Caco-2 (cell line): ENCODE measurements around the gene CTF1. TPM values are rescaled to one million over a fixed set of nuclear protein-coding genes. Genes with fewer than 3 reads are reported as not detected.

Source experiments
- BruUV-seq: library from RNA; stranded (reverse); fragments of 400-500 nt; replicated peaks from 2 replicates; lab custom pipeline; 2021; lab: Mats Ljungman, UMichigan
- CTCF ChIA-PET: fragments of 300-600 bp; sonication (Branson Sonifier 250); formaldehyde crosslinking; loops from one replicate; lab custom pipeline; 2022; ENCODE audit warnings: antibody characterized with exemption; lab: Charles Lee
- POLR2A ChIA-PET: fragments of 300-600 bp; sonication (Branson Sonifier 250); formaldehyde crosslinking; loops from one replicate; lab custom pipeline; 2022; ENCODE audit warnings: antibody characterized with exemption; lab: Charles Lee
- DNase-seq, 2 experiments: peaks; one replicate each; pipeline versions ENCODE4 v3.0.0 to v3.0.0-alpha.2; 2020 to 2022
- H3K27me3 ChIP-seq: replicated peaks from 2 replicates; pipeline ENCODE4 v1.6.0; 2011; ENCODE audit warnings: low read length; ENCODE audit not compliant: control insufficient read depth, insufficient read depth
- H3K36me3 ChIP-seq: 2 replicates; pipeline ENCODE4 v1.5.1; 2011; ENCODE audit warnings: low read length; ENCODE audit not compliant: control insufficient read depth, insufficient read depth
- H3K4me1 ChIP-seq: fragments of 250-450 bp; sonication (Bioruptor Pico); 2 replicates; pipeline ENCODE4 v1.5.1; 2020; ENCODE audit warnings: mild to moderate bottlenecking
- H3K4me3 ChIP-seq: 2 replicates; pipeline ENCODE4 v1.5.1; 2011; ENCODE audit warnings: low read depth, mild to moderate bottlenecking, control low read depth, low read length
- H3K9me3 ChIP-seq: fragments of 250-450 bp; sonication (Bioruptor Pico); 2 replicates; pipeline ENCODE4 v1.5.1; 2020; ENCODE audit warnings: mild to moderate bottlenecking, moderate library complexity
- H3K27ac Mint-ChIP-seq: one replicate; pipeline ENCODE4 v1.8.0; 2022; ENCODE audit warnings: mixed read lengths; ENCODE audit not compliant: unreplicated experiment
- H3K27me3 Mint-ChIP-seq: one replicate; pipeline ENCODE4 v1.8.0; 2022; ENCODE audit warnings: mixed read lengths; ENCODE audit not compliant: insufficient read depth, unreplicated experiment
- H3K36me3 Mint-ChIP-seq: one replicate; pipeline ENCODE4 v1.8.0; 2022; ENCODE audit warnings: mild to moderate bottlenecking, mixed read lengths; ENCODE audit not compliant: insufficient read depth, unreplicated experiment
- H3K4me1 Mint-ChIP-seq: one replicate; pipeline ENCODE4 v1.8.0; 2022; ENCODE audit warnings: low read depth, mixed read lengths; ENCODE audit not compliant: unreplicated experiment
- H3K4me3 Mint-ChIP-seq: one replicate; pipeline ENCODE4 v1.8.0; 2022; ENCODE audit warnings: mild to moderate bottlenecking, moderate library complexity, mixed read lengths; ENCODE audit not compliant: unreplicated experiment
- H3K9me3 Mint-ChIP-seq: one replicate; pipeline ENCODE4 v1.8.0; 2022; ENCODE audit warnings: mixed read lengths; ENCODE audit not compliant: unreplicated experiment
- CTCF ChIP-seq, 2 experiments: fragments of 200-600 bp in 1 of 2; IDR thresholded peaks; 1 replicate in 1 of 2; 2 replicates in 1 of 2; pipeline versions ENCODE4 v1.5.1 to v1.8.0; 2011 to 2022; ENCODE audit warnings: antibody characterized with exemption in 1 of 2, control low read depth in 1 of 2, inconsistent platforms in 1 of 2, low read depth in 1 of 2, low read length in 1 of 2, mild to moderate bottlenecking in 1 of 2, moderate library complexity in 1 of 2; ENCODE audit not compliant: insufficient read depth in 1 of 2, severe bottlenecking in 1 of 2, unreplicated experiment in 1 of 2
- intact Hi-C: fragments of 100-400 bp; cut with micrococcal nuclease; formaldehyde crosslinking; loops from one replicate; pipeline ENCODE4 v1.10.0; 2022; ENCODE audit not compliant: unreplicated experiment
- total RNA-seq: library from RNA; stranded (reverse); gene quantifications from 2 replicates; pipeline ENCODE4 v1.2.3, GENCODE V29; 2022

The CTF1 gene
- total RNA-seq, 1 experiment from 2014 or later = 2.4 TPM

GRCh38 chr16:30946671-30947540, 50.5 kb downstream of the CTF1 start:
- intact Hi-C loops = no loop called here
- BruUV-seq = no TSS peak
- Histone ChIP-seq H3K4me1 (peaks cover 19% of the 10 kb centered on the region), H3K36me3 (peaks cover 1% of the 10 kb centered on the region; the same call in 1 of the 2 replicates), H3K4me3 (no peak overlapping the region), H3K9me3 (no peaks in the 10 kb centered on the region), H3K27me3 (no peaks in the 10 kb centered on the region)
- CTCF ChIA-PET = no interaction called here
- no peak for TF ChIP-seq CTCF (IDR thresholded peaks at IDR 0.05; ENCODE audit: insufficient read depth in 1 of 2, low read depth in 1 of 2, low read length in 1 of 2, severe bottlenecking in 1 of 2, unreplicated experiment in 1 of 2)
- H3K4me3 Mint-ChIP-seq = no peak overlapping the region
- no peaks in the 10 kb centered on the region for H3K9me3 Mint-ChIP-seq
- POLR2A ChIA-PET = no interaction called here
- H3K27me3 Mint-ChIP-seq = no peaks in the 10 kb centered on the region
- no peak overlapping the region for H3K27ac Mint-ChIP-seq
- peaks cover 8% of the 10 kb centered on the region for H3K4me1 Mint-ChIP-seq
- peaks cover 62% of the 10 kb centered on the region for H3K36me3 Mint-ChIP-seq
- no peak for DNase-seq

- peaks cover 8% of the 10 kb centered on the region for H3K4me1 Mint-ChIP-seq
- H3K27me3 ChIP-seq = no peaks in the 10 kb centered on the region
- H3K9me3 ChIP-seq = no peaks in the 10 kb centered on the region
- intact Hi-C loops = no loop called here
- DNase-seq = no peak
- H3K9me3 Mint-ChIP-seq = no peaks in the 10 kb centered on the region
- CTCF ChIA-PET = no interaction called here
- BruUV-seq = no TSS peak
- H3K36me3 ChIP-seq = peaks cover 1% of the 10 kb centered on the region; the same call in 1 of the 2 replicates
- no peak for TF ChIP-seq CTCF (IDR thresholded peaks at IDR 0.05; ENCODE audit: insufficient read depth in 1 of 2, low read depth in 1 of 2, low read length in 1 of 2, severe bottlenecking in 1 of 2, unreplicated experiment in 1 of 2)
- no peak overlapping the region for H3K4me3 ChIP-seq
- no peak overlapping the region for H3K27ac Mint-ChIP-seq
- no peaks in the 10 kb centered on the region for H3K27me3 Mint-ChIP-seq
- no peak overlapping the region for H3K4me3 Mint-ChIP-seq
- H3K4me1 ChIP-seq = peaks cover 13% of the 10 kb centered on the region
- POLR2A ChIA-PET = no interaction called here
- peaks cover 56% of the 10 kb centered on the region for H3K36me3 Mint-ChIP-seq
These were observed 51.1 kb downstream of the CTF1 start for GRCh38 chr16:30947541-30947858.

GRCh38 chr16:30947859-30948666, 51.6 kb downstream of the CTF1 start:
- no peaks in the 10 kb centered on the region for H3K9me3 Mint-ChIP-seq
- Histone ChIP-seq H3K4me1 (peaks cover 12% of the 10 kb centered on the region), H3K9me3 (no peaks in the 10 kb centered on the region), H3K36me3 (peaks cover 1% of the 10 kb centered on the region; the same call in 1 of the 2 replicates), H3K27me3 (no peaks in the 10 kb centered on the region), H3K4me3 (peak overlapping the region; percentile 73)
- no peak for TF ChIP-seq CTCF (IDR thresholded peaks at IDR 0.05; ENCODE audit: insufficient read depth in 1 of 2, low read depth in 1 of 2, low read length in 1 of 2, severe bottlenecking in 1 of 2, unreplicated experiment in 1 of 2)
- DNase-seq = peak; percentile 86 to 92
- H3K36me3 Mint-ChIP-seq = peaks cover 54% of the 10 kb centered on the region
- BruUV-seq = no TSS peak
- no peaks in the 10 kb centered on the region for H3K27me3 Mint-ChIP-seq
- H3K4me1 Mint-ChIP-seq = peaks cover 8% of the 10 kb centered on the region
- peak overlapping the region; percentile 74 for H3K4me3 Mint-ChIP-seq
- intact Hi-C loops = no loop called here
- CTCF ChIA-PET = no interaction called here
- H3K27ac Mint-ChIP-seq = peak overlapping the region; percentile 45
- POLR2A ChIA-PET = no interaction called here
